Immature natural killer cell (primary cell): ENCODE results near the gene CCDC85C. TPM values are rescaled to one million over a fixed set of nuclear protein-coding genes. Genes with fewer than 3 reads are reported as not detected.

ENCODE experiments used
- DNase-seq, 3 donors: peaks; one replicate each; pipeline ENCODE4 v3.0.0; 2022; ENCODE audit warnings: mixed read lengths in 1 of 3
- H3K27ac Mint-ChIP-seq, 6 donors: one replicate each; pipeline ENCODE4 v1.8.0; 2020; ENCODE audit warnings: mixed read lengths in 6 of 6, mild to moderate bottlenecking in 5 of 6, inconsistent platforms in 4 of 6, moderate library complexity in 3 of 6
- H3K27me3 Mint-ChIP-seq, 3 donors: one replicate each; pipeline ENCODE4 v1.8.0; 2020 to 2021; ENCODE audit warnings: low read depth in 3 of 3, mild to moderate bottlenecking in 3 of 3, mixed read lengths in 3 of 3, moderate library complexity in 3 of 3, inconsistent platforms in 1 of 3
- H3K36me3 Mint-ChIP-seq, 3 donors: one replicate each; pipeline ENCODE4 v1.8.0; 2020; ENCODE audit warnings: mixed read lengths in 3 of 3, inconsistent platforms in 2 of 3, mild to moderate bottlenecking in 2 of 3
- H3K4me1 Mint-ChIP-seq, 2 donors: one replicate each; pipeline ENCODE4 v1.8.0; 2020; ENCODE audit warnings: inconsistent platforms in 2 of 2, mild to moderate bottlenecking in 2 of 2, mixed read lengths in 2 of 2, moderate library complexity in 1 of 2
- H3K4me3 Mint-ChIP-seq, 5 donors: one replicate each; pipeline ENCODE4 v1.8.0; 2020; ENCODE audit warnings: mild to moderate bottlenecking in 5 of 5, mixed read lengths in 5 of 5, inconsistent platforms in 3 of 5, moderate library complexity in 3 of 5
- H3K9me3 Mint-ChIP-seq, 6 donors: one replicate each; pipeline ENCODE4 v1.8.0; 2020; ENCODE audit warnings: mild to moderate bottlenecking in 6 of 6, mixed read lengths in 6 of 6, inconsistent platforms in 4 of 6, moderate library complexity in 3 of 6
- polyA plus RNA-seq, 3 donors: library from polyadenylated mRNA; unstranded; fragments of 300-500 nt; fragmentation: Illumina TruSeq; gene quantifications; one replicate each; pipeline ENCODE4 v1.2.3, GENCODE V29; 2021

The CCDC85C gene
- polyA plus RNA-seq, 3 donors from 2014 or later, result 0.27 to 0.83 (median 0.35) TPM

DNA sequence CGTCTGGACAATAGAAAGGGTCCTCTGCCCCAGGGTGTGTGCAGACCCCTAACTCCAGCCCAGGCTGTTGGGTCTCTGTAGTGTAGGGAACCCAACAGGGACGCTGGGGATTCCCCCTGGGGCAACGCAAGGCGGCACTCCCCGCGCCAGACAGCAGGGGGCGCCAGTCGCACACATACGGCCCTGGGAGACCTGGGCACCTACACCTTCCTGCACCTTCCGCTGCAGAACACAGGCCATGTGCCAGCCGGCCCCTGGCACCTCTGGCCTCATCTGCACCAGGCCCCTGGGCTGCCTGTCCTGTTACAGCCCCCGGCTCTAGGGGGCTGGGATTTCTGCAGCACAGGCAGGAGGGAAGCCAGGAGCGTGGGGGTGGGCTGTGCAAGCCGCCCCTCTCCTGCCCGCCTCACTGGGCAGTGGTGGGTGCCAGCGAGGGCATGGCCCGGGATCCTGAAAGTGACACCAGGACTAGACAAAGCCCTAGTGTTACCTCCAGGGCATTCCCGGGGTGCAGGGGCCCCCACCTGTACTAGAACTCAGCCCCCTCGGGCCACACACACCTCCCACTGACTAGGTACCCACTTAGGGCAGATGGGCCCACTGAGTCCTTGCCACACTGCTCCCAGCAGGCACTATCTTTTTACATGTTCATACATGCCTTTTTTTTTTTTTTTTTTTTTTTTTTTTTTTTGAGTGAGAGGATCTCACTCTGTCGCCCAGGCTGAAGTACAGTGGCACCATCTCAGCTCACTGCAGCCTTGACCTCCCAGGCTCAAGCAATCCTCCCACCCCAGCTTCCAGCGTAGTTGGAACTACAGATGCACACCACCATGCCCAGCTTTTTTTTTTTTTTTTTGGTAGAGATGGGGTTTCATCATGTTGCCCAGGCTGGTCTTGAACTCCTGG, 85.3 kb downstream of the CCDC85C start:
- Mint-ChIP-seq H3K4me3 (no peak overlapping the region), H3K4me1 (no peaks in the 10 kb centered on the region), H3K9me3 (no peaks in the 10 kb centered on the region), H3K27ac (no peak overlapping the region), H3K27me3 (peaks cover 2 to 6% (median 3%) of the 10 kb centered on the region in 3 donors), H3K36me3 (no peaks in the 10 kb centered on the region)
- DNase-seq, result peak; percentile 65 to 77 (median 72)

DNA sequence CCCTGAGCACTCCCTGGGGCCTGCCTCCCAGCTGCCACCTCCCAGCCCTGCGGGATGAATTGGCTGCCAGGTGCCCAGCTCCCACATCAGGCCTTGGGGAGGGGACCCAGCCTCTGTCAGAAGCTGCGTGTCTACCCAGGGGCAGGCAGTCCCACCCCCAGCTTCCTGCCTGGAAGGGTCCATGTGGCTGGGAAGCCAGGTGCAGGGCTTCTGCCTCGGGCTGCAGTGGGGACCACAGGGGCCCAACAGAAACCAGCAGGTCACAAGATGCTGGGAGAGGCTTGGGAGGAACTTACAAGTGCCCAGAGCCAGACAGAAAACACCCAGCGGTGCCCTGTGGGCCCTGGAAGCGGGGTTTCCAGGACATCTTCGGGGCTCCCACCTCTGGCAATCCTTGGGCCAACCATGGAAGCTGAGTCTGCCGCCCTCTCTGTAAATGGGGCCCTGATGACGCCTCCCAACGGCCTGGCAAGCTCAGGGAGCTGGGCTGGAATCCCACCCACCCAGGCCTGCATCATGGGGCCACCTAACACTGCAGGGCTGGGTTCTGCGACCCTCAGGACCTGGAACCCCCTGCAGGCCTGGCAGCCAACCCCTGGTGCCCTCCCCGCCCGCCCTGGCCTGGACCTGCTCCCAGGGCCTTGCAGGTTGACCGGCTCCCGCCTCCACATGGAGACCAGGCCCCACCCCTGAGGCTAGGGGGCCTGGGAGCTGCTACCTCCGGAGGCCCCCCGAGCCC, 86.2 kb downstream of the CCDC85C start:
- Mint-ChIP-seq H3K27me3 (peaks cover 2 to 6% (median 3%) of the 10 kb centered on the region in 3 donors), H3K27ac (no peak overlapping the region), H3K4me3 (no peak overlapping the region)

DNA sequence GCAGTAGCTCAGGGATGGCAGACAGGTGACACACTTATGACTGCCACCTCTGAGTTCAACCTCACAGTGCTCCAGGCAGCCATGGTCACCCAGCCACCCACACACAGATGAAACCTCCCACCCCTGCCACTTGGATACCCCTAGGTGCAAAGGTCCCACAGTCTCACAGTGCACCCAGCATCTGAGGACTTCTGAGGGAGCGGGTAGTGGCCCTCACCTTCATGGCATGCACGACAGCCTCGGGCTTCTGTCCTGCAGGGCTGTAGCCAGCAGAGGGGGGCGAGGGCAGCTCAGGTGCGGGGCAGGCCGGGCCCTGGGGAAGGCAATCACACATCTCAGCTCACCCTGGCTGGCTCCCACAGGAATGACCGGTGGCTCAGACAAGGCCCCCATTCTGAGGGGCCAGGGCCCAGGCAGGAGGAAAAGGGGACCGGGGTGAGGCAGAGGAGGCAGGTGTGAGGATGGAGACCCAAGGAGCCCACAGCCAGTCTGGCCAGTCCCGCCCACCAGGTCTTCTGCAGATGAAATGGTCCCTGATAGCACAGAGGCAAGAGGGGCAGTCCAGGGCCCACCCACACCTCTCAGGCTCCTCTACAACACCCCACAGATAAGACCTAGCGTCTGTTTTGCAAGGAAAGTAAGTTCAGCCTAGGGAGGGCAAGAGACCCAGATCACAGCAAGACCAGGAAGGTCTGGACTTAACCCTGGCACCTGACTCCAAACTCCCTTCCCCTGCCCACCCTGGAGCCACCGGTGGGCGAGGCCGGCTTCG, 87.0 kb downstream of the CCDC85C start:
- Mint-ChIP-seq H3K9me3 (no peaks in the 10 kb centered on the region), H3K36me3 (peaks cover 0 to 3% (median 0%) of the 10 kb centered on the region in 3 donors), H3K27me3 (peaks cover 2 to 6% (median 3%) of the 10 kb centered on the region in 3 donors), H3K4me1 (no peaks in the 10 kb centered on the region), H3K4me3 (no peak overlapping the region), H3K27ac (no peak overlapping the region)
- DNase-seq, result no peak

More for the DNA sequence above, 86.2 kb downstream of the CCDC85C start:
- Mint-ChIP-seq H3K36me3 (no peaks in the 10 kb centered on the region), H3K4me1 (no peaks in the 10 kb centered on the region), H3K9me3 (no peaks in the 10 kb centered on the region)
- no peak for DNase-seq

DNA sequence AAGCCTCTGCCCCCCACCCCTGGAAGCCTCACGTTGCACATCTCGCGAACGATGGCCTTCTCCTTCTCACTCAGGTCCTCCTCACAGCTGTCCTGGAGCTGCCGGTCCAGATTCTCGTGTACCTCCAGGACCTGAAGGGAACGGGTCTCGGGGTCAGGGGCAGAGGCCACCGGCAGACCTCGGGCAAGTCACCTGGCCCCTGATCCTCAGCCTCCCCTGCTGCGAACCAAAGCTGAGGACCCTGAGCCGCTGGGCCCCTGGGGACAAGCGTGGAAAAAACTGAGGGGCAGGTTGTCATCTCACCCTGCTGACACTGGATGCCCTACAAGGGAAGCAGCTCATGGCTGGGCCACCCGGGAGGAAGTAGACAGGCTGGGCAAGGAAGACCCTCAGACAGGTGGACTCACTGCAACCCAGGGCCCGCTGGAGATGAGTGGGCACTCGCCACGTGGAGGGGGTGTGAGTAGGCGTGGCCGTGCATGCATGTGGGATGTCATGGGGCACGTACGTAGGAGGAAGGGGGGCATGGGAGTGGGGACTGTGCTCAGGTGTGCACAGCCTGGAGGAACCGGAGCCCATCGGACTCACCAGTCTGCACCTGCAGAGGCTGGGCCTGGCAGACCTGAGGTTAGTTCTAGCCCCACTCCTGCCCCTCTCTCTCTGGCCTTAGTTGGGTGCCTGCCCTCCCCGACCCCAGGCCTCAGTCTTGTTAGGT, 87.7 kb downstream of the CCDC85C start:
- no peaks in the 10 kb centered on the region for H3K9me3 Mint-ChIP-seq
- H3K27ac Mint-ChIP-seq, result no peak overlapping the region
- H3K27me3 Mint-ChIP-seq, result peaks cover 2 to 6% (median 3%) of the 10 kb centered on the region in 3 donors
- DNase-seq, result no peak
- H3K36me3 Mint-ChIP-seq, result peaks cover 0 to 3% (median 0%) of the 10 kb centered on the region in 3 donors
- H3K4me1 Mint-ChIP-seq, result no peaks in the 10 kb centered on the region
- H3K4me3 Mint-ChIP-seq, result no peak overlapping the region

DNA sequence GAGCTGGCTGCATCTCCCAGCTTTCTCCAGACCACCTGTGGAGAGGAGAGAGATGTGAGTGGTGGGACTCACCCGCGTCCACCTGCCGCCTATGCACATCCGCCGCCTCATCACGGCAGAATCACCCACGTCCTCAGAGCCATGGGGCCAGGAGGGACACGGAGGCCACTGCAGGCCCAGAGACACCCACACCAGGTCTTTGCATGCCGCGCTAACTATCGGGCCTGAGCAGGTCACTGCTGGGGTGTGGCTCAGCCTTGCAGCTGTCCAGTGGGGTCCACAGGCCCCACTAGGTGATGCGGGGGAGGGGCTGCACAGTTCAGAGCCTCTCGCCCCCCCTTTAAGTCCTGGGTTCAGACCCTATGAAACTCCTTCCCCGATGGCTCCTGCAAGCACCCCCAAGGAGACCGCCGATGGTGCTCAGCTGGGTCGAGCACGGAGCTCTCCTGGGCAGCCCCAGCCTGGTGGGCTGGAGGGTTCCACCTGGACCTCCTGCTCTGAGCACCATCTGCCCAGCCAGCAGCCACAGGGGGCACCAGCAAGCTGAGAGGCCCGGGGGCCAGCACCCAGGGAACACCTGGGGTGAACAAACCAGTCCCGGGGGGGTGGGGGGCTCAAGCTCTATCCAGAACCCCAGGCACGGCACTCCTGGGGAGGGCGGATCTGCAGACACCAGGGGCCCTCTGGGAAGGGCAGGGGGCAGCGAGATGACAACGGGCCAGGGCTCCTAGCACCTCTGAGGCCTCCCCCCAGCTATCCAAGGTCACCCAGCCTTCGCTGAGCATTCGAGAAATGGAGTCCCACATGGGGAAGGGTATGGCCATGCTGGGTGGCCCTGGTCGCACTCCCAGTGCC, 88.5 kb downstream of the CCDC85C start:
- peaks cover 0 to 3% (median 0%) of the 10 kb centered on the region in 3 donors for H3K36me3 Mint-ChIP-seq
- no peak overlapping the region for H3K27ac Mint-ChIP-seq
- H3K9me3 Mint-ChIP-seq, result no peaks in the 10 kb centered on the region
- no peak overlapping the region for H3K4me3 Mint-ChIP-seq
- no peak for DNase-seq
- H3K27me3 Mint-ChIP-seq, result peaks cover 0 to 6% (median 3%) of the 10 kb centered on the region in 3 donors
- no peaks in the 10 kb centered on the region for H3K4me1 Mint-ChIP-seq

DNA sequence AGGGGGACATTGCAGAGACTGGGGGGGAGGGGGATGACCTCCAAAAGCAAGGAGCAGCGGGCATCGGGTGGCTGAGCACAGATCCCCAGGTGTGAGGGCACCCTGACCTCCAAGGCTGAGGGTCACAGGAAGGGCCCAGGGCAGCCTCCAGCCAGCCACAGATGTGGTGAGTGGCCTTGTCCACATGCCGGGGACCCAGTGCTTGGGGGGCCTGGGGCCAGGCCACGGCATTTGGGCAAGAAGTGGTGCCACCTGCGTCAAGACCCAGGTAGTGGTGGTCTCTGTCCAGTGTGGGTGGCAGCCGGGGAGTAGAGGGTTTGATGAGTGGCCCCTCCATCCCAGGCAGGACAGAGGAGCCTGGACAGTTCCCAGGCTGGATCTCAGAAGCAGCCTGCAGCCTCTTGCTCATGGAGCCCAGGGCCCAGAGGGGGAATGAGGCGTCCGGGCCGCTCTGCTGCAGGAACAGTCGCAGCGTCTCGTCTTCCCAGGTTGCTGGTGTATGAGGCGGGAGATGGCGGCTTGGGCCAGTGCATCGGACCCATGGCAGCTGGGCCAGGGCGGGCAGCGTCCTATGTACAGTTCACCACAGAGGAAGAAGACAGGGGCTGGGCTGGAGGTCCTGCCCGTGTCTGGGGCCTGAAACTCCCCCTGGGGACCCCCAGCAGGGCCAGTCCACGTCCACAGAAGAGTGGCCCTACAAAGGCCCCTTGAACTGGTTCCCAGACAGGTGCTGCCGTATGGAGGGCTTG, 89.3 kb downstream of the CCDC85C start:
- no peak for DNase-seq
- H3K27me3 Mint-ChIP-seq, result peaks cover 0 to 6% (median 2%) of the 10 kb centered on the region in 3 donors
- H3K4me3 Mint-ChIP-seq, result no peak overlapping the region
- no peaks in the 10 kb centered on the region for H3K9me3 Mint-ChIP-seq
- no peak overlapping the region for H3K27ac Mint-ChIP-seq
- peaks cover 0 to 3% (median 0%) of the 10 kb centered on the region in 3 donors for H3K36me3 Mint-ChIP-seq
- H3K4me1 Mint-ChIP-seq, result no peaks in the 10 kb centered on the region

DNA sequence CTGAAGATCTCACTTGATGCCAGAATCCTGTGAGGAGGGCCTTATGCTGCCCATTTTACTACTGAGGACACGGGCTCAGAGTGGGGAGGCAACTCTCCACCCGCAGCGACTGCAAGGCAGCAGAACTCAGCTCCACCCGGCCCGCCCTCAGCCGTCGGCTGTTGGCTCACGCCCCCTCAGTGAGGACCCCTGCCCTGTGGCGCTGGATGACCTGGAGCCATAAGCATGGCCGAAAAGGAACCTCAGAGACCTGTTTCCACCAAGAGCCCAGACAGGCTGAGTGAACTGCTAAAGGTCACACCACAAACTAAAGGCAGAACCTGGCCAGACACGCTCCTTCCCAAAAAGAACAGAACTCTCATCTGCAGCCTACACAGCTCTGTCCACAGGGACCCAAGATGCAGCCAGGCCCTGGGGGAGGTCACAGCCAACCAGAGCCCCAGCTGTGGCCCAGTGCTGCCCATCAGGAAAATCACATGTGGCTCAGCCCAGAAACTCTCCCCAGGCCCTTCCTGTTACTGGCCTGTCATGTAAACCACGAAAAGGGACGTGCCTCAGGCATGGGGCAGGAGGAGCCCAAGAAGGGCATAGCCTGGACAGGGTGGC, 90.0 kb downstream of the CCDC85C start:
- Mint-ChIP-seq H3K9me3 (no peaks in the 10 kb centered on the region), H3K4me3 (no peak overlapping the region), H3K27me3 (peaks cover 0 to 6% (median 3%) of the 10 kb centered on the region in 3 donors), H3K36me3 (peaks cover 0 to 9% (median 0%) of the 10 kb centered on the region in 3 donors), H3K4me1 (no peaks in the 10 kb centered on the region), H3K27ac (peak overlapping the region in 3 of 6 donors; percentile 24 to 72 (median 40))
- DNase-seq, result no peak

DNA sequence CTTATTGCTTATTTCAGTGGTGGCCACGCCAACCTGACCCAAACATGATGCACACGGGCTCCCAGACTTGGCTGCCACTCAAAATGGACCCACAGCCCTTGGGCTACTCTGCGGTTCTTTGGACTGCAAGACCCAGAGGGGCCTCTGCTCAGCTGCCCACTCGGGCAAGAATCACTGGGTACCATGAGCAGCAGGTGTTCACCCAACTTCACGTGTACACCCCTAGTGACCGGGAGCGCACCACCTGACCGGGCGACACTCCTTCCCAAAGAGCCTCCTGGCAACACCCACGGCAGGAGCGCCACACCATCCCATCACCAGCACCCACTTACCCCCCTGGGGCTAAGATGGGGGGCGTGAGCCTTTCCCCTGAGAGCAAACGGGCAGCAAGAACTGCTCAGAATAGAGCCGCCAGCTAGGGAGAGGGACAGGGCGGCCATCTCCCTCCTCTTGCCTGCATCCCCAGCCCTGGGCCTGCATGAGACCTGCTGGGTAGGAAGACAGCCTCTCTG, 90.8 kb downstream of the CCDC85C start:
- Mint-ChIP-seq H3K9me3 (no peaks in the 10 kb centered on the region), H3K27me3 (peaks cover 3 to 9% (median 8%) of the 10 kb centered on the region in 3 donors), H3K4me1 (peaks cover 0 to under 1% of the 10 kb centered on the region in 2 donors), H3K36me3 (peaks cover 0 to 15% (median 0%) of the 10 kb centered on the region in 3 donors), H3K4me3 (no peak overlapping the region), H3K27ac (peak overlapping the region in 1 of 6 donors; percentile 24)
- no peak for DNase-seq

DNA sequence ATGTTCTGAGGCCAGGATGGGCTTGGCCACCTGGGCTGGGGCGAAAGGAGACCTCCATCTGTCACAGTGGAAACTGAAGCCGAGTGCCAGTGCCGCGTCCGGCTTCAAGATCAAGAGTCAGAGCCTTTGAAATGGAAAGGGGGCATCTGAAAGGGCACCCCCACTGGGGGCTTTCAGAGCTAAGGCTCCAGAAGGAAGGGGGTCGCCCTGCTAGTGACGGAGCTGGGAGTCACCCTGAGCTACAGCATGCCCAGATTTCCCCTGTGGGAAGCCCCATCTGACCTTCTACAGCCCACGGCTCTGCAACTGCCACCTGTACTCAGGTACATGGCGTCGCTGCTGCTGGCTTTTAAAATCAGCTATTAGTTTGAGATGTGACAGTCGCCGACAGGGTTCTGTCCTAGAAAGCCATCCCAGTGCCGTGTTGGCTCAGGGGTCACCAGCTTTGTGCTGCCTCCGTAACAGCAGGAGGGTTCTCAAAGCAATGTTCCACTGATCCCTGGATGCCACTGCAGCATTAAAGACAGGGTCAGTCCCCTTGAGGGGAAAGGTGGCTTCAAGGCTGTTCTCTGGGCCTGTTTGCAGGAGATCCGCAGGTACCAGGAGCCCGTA, 91.3 kb downstream of the CCDC85C start:
- H3K27ac Mint-ChIP-seq, result no peak overlapping the region

DNA sequence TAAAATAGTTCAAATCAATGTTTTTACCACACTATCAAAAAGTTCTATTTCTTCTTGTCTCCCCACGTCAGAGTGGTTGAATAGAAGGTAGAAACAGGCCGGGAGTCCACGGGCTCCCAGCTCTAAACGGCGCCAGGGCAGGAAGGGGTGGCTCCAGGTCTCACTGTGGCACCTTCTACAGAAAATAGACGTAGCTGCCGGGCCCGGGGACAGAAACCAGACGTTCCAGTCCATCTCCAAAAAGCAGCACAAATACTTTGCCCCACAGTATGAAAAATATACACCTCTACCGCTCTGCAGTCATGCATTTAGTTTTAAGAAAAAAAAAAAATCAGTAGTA, 91.9 kb downstream of the CCDC85C start:
- Mint-ChIP-seq H3K9me3 (no peaks in the 10 kb centered on the region), H3K36me3 (peaks cover 0 to 24% (median 7%) of the 10 kb centered on the region in 3 donors), H3K27ac (no peak overlapping the region), H3K27me3 (peaks cover 3 to 9% (median 9%) of the 10 kb centered on the region in 3 donors), H3K4me1 (peaks cover 0 to 1% of the 10 kb centered on the region in 2 donors), H3K4me3 (no peak overlapping the region)
- no peak for DNase-seq

More for the DNA sequence above, 91.3 kb downstream of the CCDC85C start:
- Mint-ChIP-seq H3K36me3 (peaks cover 0 to 18% (median 3%) of the 10 kb centered on the region in 3 donors), H3K4me3 (no peak overlapping the region), H3K27me3 (peaks cover 3 to 9% (median 8%) of the 10 kb centered on the region in 3 donors), H3K9me3 (no peaks in the 10 kb centered on the region), H3K4me1 (peaks cover 0 to 1% of the 10 kb centered on the region in 2 donors)
- DNase-seq, result no peak
